CD4-positive, alpha-beta T cell (primary cell): ENCODE data around the gene ARHGEF4. TPM values are rescaled to one million over a fixed set of nuclear protein-coding genes. Genes with fewer than 3 reads are reported as not detected.

ENCODE experiments used
- ATAC-seq: fragments of 200-7000 bp; cut with Tn5 transposase; one replicate; pipeline ENCODE4 v1.10.0; 2022; ENCODE audit warnings: mild to moderate bottlenecking; ENCODE audit not compliant: poor library complexity
- CTCF ChIA-PET: fragments of 350-600 bp; sonication (Branson Sonifier 250); formaldehyde crosslinking; loops from one replicate; lab custom pipeline; 2021; ENCODE audit warnings: antibody characterized with exemption, inconsistent platforms; lab: Charles Lee
- POLR2A ChIA-PET: fragments of 350-600 bp; sonication (Branson Sonifier 250); formaldehyde crosslinking; loops from one replicate; lab custom pipeline; 2021; ENCODE audit warnings: antibody characterized with exemption, inconsistent platforms; lab: Charles Lee
- DNase-seq, 14 experiments: peaks; one replicate each; pipeline ENCODE4 v3.0.0-alpha.2; 2013 to 2020; ENCODE audit warnings: mixed read lengths in 2 of 14
- H3K27ac ChIP-seq, 2 donors: one replicate each; pipeline versions ENCODE4 v1.5.1 to v1.7.0; 2013; ENCODE audit warnings: low read length in 2 of 2, low read depth in 1 of 2, mild to moderate bottlenecking in 1 of 2
- H3K27me3 ChIP-seq, 2 experiments: 1 replicate in 1 of 2; 2 replicates in 1 of 2; pipeline versions ENCODE4 v1.6.1 to v1.7.0; 2013; ENCODE audit warnings: low read length in 2 of 2, control low read depth in 1 of 2, mild to moderate bottlenecking in 1 of 2, moderate library complexity in 1 of 2; ENCODE audit not compliant: insufficient read depth in 2 of 2, control insufficient read depth in 1 of 2
- H3K36me3 ChIP-seq: one replicate; pipeline ENCODE4 v1.6.1; 2013; ENCODE audit warnings: low read length, control low read depth; ENCODE audit not compliant: insufficient read depth
- H3K4me1 ChIP-seq: one replicate; pipeline ENCODE4 v1.6.1; 2013; ENCODE audit warnings: low read length, control low read depth; ENCODE audit not compliant: insufficient read depth
- H3K4me3 ChIP-seq: one replicate; pipeline ENCODE4 v1.5.1; 2013; ENCODE audit warnings: mild to moderate bottlenecking, low read length, moderate library complexity
- H3K9me3 ChIP-seq, 2 experiments: 1 replicate in 1 of 2; 2 replicates in 1 of 2; pipeline versions ENCODE4 v1.6.1 to v1.7.0; 2013; ENCODE audit warnings: low read length in 2 of 2, mild to moderate bottlenecking in 2 of 2, control low read depth in 1 of 2, moderate library complexity in 1 of 2; ENCODE audit not compliant: control insufficient read depth in 1 of 2, insufficient read depth in 1 of 2
- H3K27ac Mint-ChIP-seq: one replicate; pipeline ENCODE4 v1.8.0; 2020; ENCODE audit warnings: mixed read lengths
- H3K27me3 Mint-ChIP-seq: one replicate; pipeline ENCODE4 v1.8.0; 2021; ENCODE audit warnings: mixed read lengths
- H3K36me3 Mint-ChIP-seq: one replicate; pipeline ENCODE4 v1.8.0; 2021; ENCODE audit warnings: low read depth, mixed read lengths
- H3K4me1 Mint-ChIP-seq: one replicate; pipeline ENCODE4 v1.8.0; 2021; ENCODE audit warnings: low read depth, mixed read lengths
- H3K4me3 Mint-ChIP-seq: one replicate; pipeline ENCODE4 v1.8.0; 2020; ENCODE audit warnings: mild to moderate bottlenecking, mixed read lengths
- H3K9me3 Mint-ChIP-seq: one replicate; pipeline ENCODE4 v1.8.0; 2020; ENCODE audit warnings: mixed read lengths
- intact Hi-C, 2 experiments: fragments of 100-400 bp; cut with DNase I in 1 of 2; cut with micrococcal nuclease in 1 of 2; formaldehyde crosslinking; loops; one replicate each; pipeline versions ENCODE4 v1.15.1 to v1.9.0; 2023 to 2025; cut with DNase I, micrococcal nuclease
- total RNA-seq, 174 experiments: library from RNA in 2 of 174; stranded (reverse) in 2 of 174; gene quantifications; one replicate each; pipeline ENCODE4 v1.2.3 and lab custom pipeline; 2021 to 2026
- TF ChIP-seq, protein P1 (sequence below): fragments of 200-600 bp; IDR thresholded peaks from one replicate; pipeline ENCODE4 v1.8.0; 2022; ENCODE audit warnings: antibody characterized with exemption, mild to moderate bottlenecking

Gene ARHGEF4
- total RNA-seq, 2 experiments from 2014 or later: 3.6 to 4.1 TPM

- no peak overlapping the region for H3K27ac Mint-ChIP-seq
- Histone ChIP-seq H3K27ac (no peak overlapping the region), H3K36me3 (no peaks in the 10 kb centered on the region), H3K9me3 (no peaks in the 10 kb centered on the region), H3K4me3 (no peak overlapping the region), H3K27me3 (peaks cover 7 to 11% of the 10 kb centered on the region in 2 experiments), H3K4me1 (no peaks in the 10 kb centered on the region)
- peaks cover 30% of the 10 kb centered on the region for H3K27me3 Mint-ChIP-seq
- intact Hi-C loops: no loop called here
- DNase-seq: no peak
- POLR2A ChIA-PET: no interaction called here
- no peak for ATAC-seq
- H3K4me1 Mint-ChIP-seq: no peaks in the 10 kb centered on the region
- H3K4me3 Mint-ChIP-seq: no peak overlapping the region
- H3K9me3 Mint-ChIP-seq: no peaks in the 10 kb centered on the region
- TF ChIP-seq, protein P1, sequence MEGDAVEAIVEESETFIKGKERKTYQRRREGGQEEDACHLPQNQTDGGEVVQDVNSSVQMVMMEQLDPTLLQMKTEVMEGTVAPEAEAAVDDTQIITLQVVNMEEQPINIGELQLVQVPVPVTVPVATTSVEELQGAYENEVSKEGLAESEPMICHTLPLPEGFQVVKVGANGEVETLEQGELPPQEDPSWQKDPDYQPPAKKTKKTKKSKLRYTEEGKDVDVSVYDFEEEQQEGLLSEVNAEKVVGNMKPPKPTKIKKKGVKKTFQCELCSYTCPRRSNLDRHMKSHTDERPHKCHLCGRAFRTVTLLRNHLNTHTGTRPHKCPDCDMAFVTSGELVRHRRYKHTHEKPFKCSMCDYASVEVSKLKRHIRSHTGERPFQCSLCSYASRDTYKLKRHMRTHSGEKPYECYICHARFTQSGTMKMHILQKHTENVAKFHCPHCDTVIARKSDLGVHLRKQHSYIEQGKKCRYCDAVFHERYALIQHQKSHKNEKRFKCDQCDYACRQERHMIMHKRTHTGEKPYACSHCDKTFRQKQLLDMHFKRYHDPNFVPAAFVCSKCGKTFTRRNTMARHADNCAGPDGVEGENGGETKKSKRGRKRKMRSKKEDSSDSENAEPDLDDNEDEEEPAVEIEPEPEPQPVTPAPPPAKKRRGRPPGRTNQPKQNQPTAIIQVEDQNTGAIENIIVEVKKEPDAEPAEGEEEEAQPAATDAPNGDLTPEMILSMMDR: no peak
- CTCF ChIA-PET: interaction anchor here (0.7 kb wide), 1 partner anchor 9 kb away, joined by 3 read pairs; no protein-coding TSS in a partner anchor
- H3K36me3 Mint-ChIP-seq: no peaks in the 10 kb centered on the region
These were observed 80.4 kb downstream of the ARHGEF4 start for GRCh38 chr2:130917006-130917688.

DNA sequence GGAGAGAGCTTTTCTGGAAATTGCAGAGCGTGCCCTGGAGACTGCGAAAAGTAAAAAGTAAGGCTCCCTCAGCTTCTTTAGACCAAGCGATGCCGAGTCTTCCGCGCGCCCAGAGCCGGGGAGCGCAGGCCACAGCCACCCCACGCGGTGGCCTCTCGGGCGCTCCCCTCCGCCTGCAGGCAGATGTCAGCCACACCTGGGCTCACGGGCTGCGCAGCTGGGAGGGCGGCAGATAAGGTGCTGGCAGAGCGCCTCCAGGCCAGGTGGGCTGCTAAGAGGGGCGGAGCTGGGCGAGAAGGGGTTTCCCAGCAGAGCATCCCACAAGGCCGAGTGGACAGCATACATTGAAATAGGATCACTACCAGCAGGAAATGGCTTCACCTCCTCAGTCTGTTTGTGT, 81.7 kb downstream of the ARHGEF4 start:
- Histone ChIP-seq H3K27ac (no peak overlapping the region), H3K4me3 (no peak overlapping the region), H3K36me3 (no peaks in the 10 kb centered on the region), H3K27me3 (peaks cover 7 to 11% of the 10 kb centered on the region in 2 experiments), H3K4me1 (no peaks in the 10 kb centered on the region), H3K9me3 (no peaks in the 10 kb centered on the region)
- TF ChIP-seq, protein P1: no peak
- Mint-ChIP-seq H3K4me1 (no peaks in the 10 kb centered on the region), H3K9me3 (no peaks in the 10 kb centered on the region), H3K27ac (no peak overlapping the region), H3K27me3 (peaks cover 29% of the 10 kb centered on the region), H3K36me3 (no peaks in the 10 kb centered on the region), H3K4me3 (no peak overlapping the region)
- ChIA-PET POLR2A (no interaction called here), CTCF (no interaction called here)
- DNase-seq: no peak
- intact Hi-C loops: no loop called here
- ATAC-seq: no peak

DNA sequence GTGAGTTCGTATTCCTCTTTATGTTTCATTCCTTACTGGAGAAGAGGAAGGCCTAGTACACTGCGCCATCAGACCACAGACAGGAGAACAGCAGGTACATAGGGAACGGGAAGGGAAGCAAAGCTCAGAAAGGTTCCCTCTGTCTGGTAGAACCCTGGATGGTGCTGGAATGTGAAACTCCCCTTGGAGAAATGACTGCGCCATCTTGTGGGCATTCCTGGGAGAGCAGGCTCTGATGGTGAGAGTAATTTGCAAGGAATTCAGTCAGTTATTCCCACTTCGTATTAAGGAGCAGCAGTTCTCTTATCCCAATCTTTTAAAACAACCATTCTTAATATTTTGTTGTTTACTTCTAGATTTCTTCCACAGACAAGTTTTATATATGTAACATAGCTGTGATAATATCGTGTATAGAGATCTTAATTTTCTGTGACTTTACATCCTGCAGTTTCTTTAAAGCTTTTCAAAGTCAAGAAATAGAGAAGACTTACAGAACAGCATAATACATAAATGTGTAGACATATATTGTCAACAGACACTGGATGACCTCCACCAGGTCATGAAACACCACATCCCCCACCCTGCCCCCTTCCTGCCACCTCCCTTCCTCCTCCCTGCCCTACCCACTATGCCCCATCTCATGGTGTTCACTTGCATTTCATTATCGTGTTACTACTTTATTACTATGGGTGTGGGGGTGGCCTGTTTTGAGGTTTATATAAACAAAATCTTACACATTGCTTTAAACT, 83.9 kb downstream of the ARHGEF4 start:
- Mint-ChIP-seq H3K36me3 (no peaks in the 10 kb centered on the region), H3K4me3 (no peak overlapping the region), H3K27me3 (peaks cover 13% of the 10 kb centered on the region), H3K27ac (no peak overlapping the region), H3K4me1 (no peaks in the 10 kb centered on the region), H3K9me3 (no peaks in the 10 kb centered on the region)
- H3K9me3 ChIP-seq: no peaks in the 10 kb centered on the region
- DNase-seq (peak in 13 of 14 experiments; percentile 30 to 65 (median 37)), ATAC-seq (no peak)
- H3K4me3 ChIP-seq: no peak overlapping the region
- peaks cover 2 to 4% of the 10 kb centered on the region in 2 experiments for H3K27me3 ChIP-seq
- TF ChIP-seq, protein P1: peak; percentile 78
- intact Hi-C loops: loop anchor here (1.0 kb wide), 1 partner anchor 123 kb away; no protein-coding TSS in a partner anchor
- ChIA-PET POLR2A (interaction anchor here (0.7 kb wide), 1 partner anchor 123 kb away, joined by 3 read pairs; no protein-coding TSS in a partner anchor), CTCF (interaction anchor here (1.3 kb wide), 1 partner anchor 123 kb away, joined by 9 read pairs; no protein-coding TSS in a partner anchor)
- no peaks in the 10 kb centered on the region for H3K4me1 ChIP-seq
- H3K27ac ChIP-seq: no peak overlapping the region
- no peaks in the 10 kb centered on the region for H3K36me3 ChIP-seq
